Measurements from ENCODE around the gene NTF3. TPM values are rescaled to one million over a fixed set of nuclear protein-coding genes. Genes with fewer than 3 reads are reported as not detected.

The NTF3 gene
- total and polyA plus RNA-seq, 2 of the 8 experiments (the other 6 are each of a cell fraction or from before 2014, with no cell fraction given): 1.4 to 2.3 TPM

GRCh38 chr12:5535541-5535940, 103.6 kb downstream of the NTF3 start:
- POLR2A ChIA-PET (ENCODE audit: partially characterized antibody): no interaction called here
- no peaks in the 10 kb centered on the region for H3K36me3 ChIP-seq (ENCODE audit: control insufficient read depth in 2 of 4, insufficient read depth in 4 of 4, low read length in 3 of 4)
- no peaks in the 10 kb centered on the region for H3K79me2 ChIP-seq (ENCODE audit: control insufficient read depth in 1 of 2, insufficient read depth in 2 of 2, low read length in 2 of 2)
- H2AFZ ChIP-seq (ENCODE audit: low read length): no peak overlapping the region
- no peak overlapping the region for H3K18ac ChIP-seq (ENCODE audit: extremely low read depth, low read length)
- no peak overlapping the region for H3K4ac ChIP-seq (replicated peaks; ENCODE audit: insufficient read length, low read depth, low read length)
- no peak overlapping the region for H4K91ac ChIP-seq (replicated peaks; ENCODE audit: insufficient read length, low read length)
- no peak overlapping the region for H3K23ac ChIP-seq (ENCODE audit: insufficient read length)
- FAIRE-seq (no peak), DNase-seq (ENCODE audit: low read depth in 1 of 2, low spot score in 2 of 2) (no peak)
- H3K27me3 ChIP-seq (replicated peaks in 1 of 4; ENCODE audit: control insufficient read depth in 3 of 4, extremely low read depth in 1 of 4, insufficient read depth in 3 of 4, low read length in 3 of 4): peaks cover 0 to 2% (median 0%) of the 10 kb centered on the region in 4 experiments; a peak in 2 of 7 replicates
- H2BK20ac ChIP-seq (ENCODE audit: low read length): no peak overlapping the region; the same call in 1 of the 2 replicates
- H2AK5ac ChIP-seq (ENCODE audit: low read depth, low read length): no peak overlapping the region
- H2BK120ac ChIP-seq (replicated peaks; ENCODE audit: low read depth, low read length): no peak overlapping the region
- H3K14ac ChIP-seq (ENCODE audit: insufficient read length): no peak overlapping the region
- peaks cover 0 to 10% (median 2%) of the 10 kb centered on the region in 4 experiments; a peak in 2 of 7 replicates for H3K4me1 ChIP-seq (replicated peaks in 1 of 4; ENCODE audit: control insufficient read depth in 3 of 4, insufficient read depth in 4 of 4, low read length in 3 of 4)
- H4K20me1 ChIP-seq (replicated peaks in 1 of 2; ENCODE audit: control insufficient read depth in 1 of 2, insufficient read depth in 2 of 2, low read length in 2 of 2): no peaks in the 10 kb centered on the region
- no peak overlapping the region for H3K27ac ChIP-seq (ENCODE audit: low read depth, low read length)
- H4K8ac ChIP-seq (ENCODE audit: extremely low read depth, insufficient read depth, low read length): no peak overlapping the region
- H3K4me2 ChIP-seq (ENCODE audit: insufficient read depth in 1 of 2, low read depth in 2 of 2, low read length in 2 of 2): no peak overlapping the region
- H4K5ac ChIP-seq (ENCODE audit: insufficient read length, low read depth, low read length): no peak overlapping the region
- 91% methylated on average over 3 of the region's 3 CpGs; no CpG with 5 or more reads in 1 of the 2 experiments for WGBS, 2 experiments (ENCODE audit: extremely low coverage in 1 of 2, insufficient coverage in 1 of 2, insufficient read length in 1 of 2, insufficient replicate concordance in 2 of 2, low coverage in 1 of 2, low lambda C conversion rate in 2 of 2, missing lambda C conversion rate in 1 of 2)
- no peak overlapping the region for H2BK15ac ChIP-seq (ENCODE audit: low read length)
- no peak overlapping the region for H3K4me3 ChIP-seq (ENCODE audit: extremely low read depth in 1 of 4, insufficient read depth in 2 of 4, low read depth in 3 of 4, low read length in 4 of 4)
- TF ChIP-seq SUZ12 (IDR thresholded peaks at IDR 0.05; ENCODE audit: low read length): no peak
- no peaks in the 10 kb centered on the region for H3K79me1 ChIP-seq (ENCODE audit: low read depth, low read length)
- no peak overlapping the region for H3K56ac ChIP-seq (replicated peaks; ENCODE audit: insufficient read length, low read depth, low read length)
- no peaks in the 10 kb centered on the region for H3K9me3 ChIP-seq (ENCODE audit: insufficient read depth in 2 of 2, low read depth in 1 of 2, low read length in 1 of 2)
- H3K9ac ChIP-seq (replicated peaks in 1 of 4; ENCODE audit: extremely low read depth in 1 of 4, low read depth in 3 of 4, low read length in 3 of 4): no peak overlapping the region
- H3K23me2 ChIP-seq (ENCODE audit: low read depth, low read length): no peaks in the 10 kb centered on the region
- no peak overlapping the region for H2BK12ac ChIP-seq (ENCODE audit: low read depth, low read length)
- H2BK5ac ChIP-seq (ENCODE audit: low read depth, low read length): no peak overlapping the region
- CTCF ChIA-PET (ENCODE audit: partially characterized antibody): interaction anchor here (1.0 to 1.2 kb wide), 2 partner anchors 9 to 11 kb away, joined by 3 read pairs; no protein-coding TSS in a partner anchor
